Upper lobe of right lung (tissue), 1 donor: ENCODE data around the gene CACNA2D2. TPM values are rescaled to one million over a fixed set of nuclear protein-coding genes. Genes with fewer than 3 reads are reported as not detected.

ENCODE experiments used
- ATAC-seq: fragments of 200-7000 bp; cut with Tn5 transposase; one replicate; pipeline ENCODE4 v1.9.1; 2020; ENCODE audit warnings: mild to moderate bottlenecking, moderate library complexity
- DNase-seq: peaks from one replicate; pipeline ENCODE4 v3.0.0-alpha.2; 2020
- H3K27ac ChIP-seq: fragments of 200-600 bp; one replicate; pipeline ENCODE4 v1.8.0; 2022
- H3K27me3 ChIP-seq: fragments of 200-600 bp; one replicate; pipeline ENCODE4 v1.8.0; 2022; ENCODE audit warnings: mild to moderate bottlenecking
- H3K36me3 ChIP-seq: fragments of 200-600 bp; one replicate; pipeline ENCODE4 v1.8.0; 2022
- H3K4me1 ChIP-seq: fragments of 200-600 bp; one replicate; pipeline ENCODE4 v1.8.0; 2022
- H3K4me3 ChIP-seq: fragments of 200-600 bp; one replicate; pipeline ENCODE4 v1.8.0; 2022; ENCODE audit warnings: mild to moderate bottlenecking
- H3K9me3 ChIP-seq: fragments of 200-600 bp; one replicate; pipeline ENCODE4 v1.8.0; 2022
- CTCF ChIP-seq: fragments of 200-600 bp; IDR thresholded peaks from one replicate; pipeline ENCODE4 v1.8.0; 2022; ENCODE audit warnings: antibody characterized with exemption
- intact Hi-C: fragments of 100-400 bp; cut with DNase I; formaldehyde crosslinking; loops from one replicate; pipeline ENCODE4 v1.11.0; 2022
- total RNA-seq: library from RNA; stranded (reverse); fragmentation: NEBNext Ultra II Directional; extraction: Animal tissue kit (Norgen Biotek cat#: 25700); gene quantifications from one replicate; pipeline ENCODE4 v1.2.1, GENCODE V29; 2021
- donor health status: DM: no; HTN: yes; CAD: no; lungs with severe emphysema.

Gene CACNA2D2
- total RNA-seq, 1 donor from 2014 or later, result 119 TPM

GRCh38 chr3:50381383-50381782, 122.1 kb downstream of the CACNA2D2 start:
- ATAC-seq, result no peak
- DNase-seq, result no peak
- no peaks in the 10 kb centered on the region for H3K4me1 ChIP-seq
- no peak overlapping the region for H3K27ac ChIP-seq
- peaks cover 11% of the 10 kb centered on the region for H3K36me3 ChIP-seq
- H3K9me3 ChIP-seq, result no peaks in the 10 kb centered on the region
- TF ChIP-seq CTCF, result no peak
- no peaks in the 10 kb centered on the region for H3K27me3 ChIP-seq
- intact Hi-C loops, result no loop called here
- H3K4me3 ChIP-seq, result no peak overlapping the region

GRCh38 chr3:50380405-50381085, 122.9 kb downstream of the CACNA2D2 start:
- H3K27ac ChIP-seq, result no peak overlapping the region
- no peaks in the 10 kb centered on the region for H3K9me3 ChIP-seq
- ATAC-seq (no peak), DNase-seq (no peak)
- no peak overlapping the region for H3K4me3 ChIP-seq
- H3K4me1 ChIP-seq, result no peaks in the 10 kb centered on the region
- H3K27me3 ChIP-seq, result no peaks in the 10 kb centered on the region
- intact Hi-C loops, result no loop called here
- TF ChIP-seq CTCF, result no peak
- H3K36me3 ChIP-seq, result peaks cover 11% of the 10 kb centered on the region

- no peak for ATAC-seq
- Histone ChIP-seq H3K4me1 (no peaks in the 10 kb centered on the region), H3K9me3 (no peaks in the 10 kb centered on the region), H3K4me3 (no peak overlapping the region), H3K36me3 (peaks cover 11% of the 10 kb centered on the region), H3K27ac (no peak overlapping the region), H3K27me3 (no peaks in the 10 kb centered on the region)
- DNase-seq, result no peak
- TF ChIP-seq CTCF, result no peak
- intact Hi-C loops, result no loop called here
These were observed 124.7 kb downstream of the CACNA2D2 start for GRCh38 chr3:50378757-50379156.

- intact Hi-C loops, result no loop called here
- Histone ChIP-seq H3K36me3 (peaks cover 11% of the 10 kb centered on the region), H3K4me1 (no peaks in the 10 kb centered on the region), H3K9me3 (no peaks in the 10 kb centered on the region), H3K27ac (no peak overlapping the region), H3K27me3 (no peaks in the 10 kb centered on the region), H3K4me3 (no peak overlapping the region)
- ATAC-seq (no peak), DNase-seq (no peak)
- TF ChIP-seq CTCF, result no peak
These were observed 125.4 kb downstream of the CACNA2D2 start for GRCh38 chr3:50378024-50378423.

- no peak for DNase-seq
- ATAC-seq, result peak; percentile 3
- Histone ChIP-seq H3K9me3 (no peaks in the 10 kb centered on the region), H3K27me3 (no peaks in the 10 kb centered on the region), H3K4me1 (no peaks in the 10 kb centered on the region), H3K4me3 (no peak overlapping the region), H3K36me3 (peaks cover 11% of the 10 kb centered on the region), H3K27ac (no peak overlapping the region)
- intact Hi-C loops, result no loop called here
- TF ChIP-seq CTCF, result no peak
These were observed 128.0 kb downstream of the CACNA2D2 start for GRCh38 chr3:50375258-50375931.
